NCI-H1048 (cell line): ENCODE results near the gene CBFA2T2.
A peak's percentile ranks its signal among the peaks of the same experiment; 100 is the strongest.
"Not testable (repeated sequence)": the region's sequence is repeated elsewhere in the genome, so short reads cannot be mapped to it uniquely, and the experiment has no call there.

ENCODE experiments used
- DNase-seq: peaks from one replicate; lab custom pipeline; 2025; lab: John Stamatoyannopoulos, UW

CBFA2T2 gene

DNA sequence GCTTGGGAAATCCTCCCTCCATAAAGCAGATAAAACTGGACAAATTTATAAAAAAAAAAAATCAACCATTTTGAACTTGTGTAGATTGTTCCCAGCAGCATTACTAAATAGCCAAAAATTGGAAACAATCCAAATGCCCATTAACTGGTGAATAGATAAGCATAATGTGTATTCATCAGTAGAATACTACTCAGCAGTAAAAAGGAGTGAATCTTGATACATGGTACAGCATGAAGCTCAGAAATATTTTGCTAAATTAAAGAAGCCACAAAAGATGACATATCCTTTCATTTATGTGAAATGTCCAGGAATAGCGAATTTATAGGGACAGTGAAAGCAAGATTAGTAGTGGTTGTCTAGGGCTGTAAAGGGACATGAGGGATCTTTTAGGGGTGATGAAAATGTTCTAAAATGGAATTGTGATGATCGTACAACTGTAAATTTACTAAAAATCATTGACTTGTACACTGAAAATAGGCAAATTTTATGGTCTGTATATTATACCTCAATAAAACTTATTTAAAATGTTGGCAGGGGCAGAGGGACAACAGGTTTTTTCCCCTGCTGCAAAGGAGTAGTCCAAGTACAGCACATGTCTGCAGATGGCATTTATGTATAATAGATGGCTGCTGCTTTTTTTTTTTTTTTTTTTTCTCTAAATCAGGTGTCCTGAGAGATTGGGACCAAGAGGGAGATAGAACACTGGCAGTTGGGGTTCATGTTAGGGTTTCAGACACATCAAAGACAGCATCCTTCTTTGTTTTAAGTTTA, 59.5 kb downstream of the CBFA2T2 start:
- DNase-seq = no peak

GRCh38 chr20:33551778-33552177, 61.9 kb downstream of the CBFA2T2 start:
- DNase-seq = no peak

GRCh38 chr20:33552519-33552918, 62.6 kb downstream of the CBFA2T2 start:
- no peak for DNase-seq

DNA sequence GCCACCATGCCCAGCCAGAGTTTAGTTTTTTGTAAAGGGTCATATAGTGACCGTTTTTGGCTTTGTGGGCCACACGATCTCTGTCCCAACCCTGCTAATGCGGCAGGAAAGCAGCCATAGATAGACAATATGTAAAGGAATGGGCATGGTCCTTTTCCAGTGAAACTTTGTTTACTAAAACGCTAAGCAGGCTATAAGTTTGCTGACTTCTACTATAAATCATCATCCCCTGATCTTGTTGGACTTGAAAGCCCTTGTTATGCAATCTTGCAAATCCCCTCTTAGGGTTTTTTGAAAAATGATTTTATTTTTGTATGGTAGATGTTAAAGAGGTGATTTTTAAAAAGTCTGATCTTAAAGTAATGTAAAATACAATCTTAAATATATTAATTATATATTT, 63.6 kb downstream of the CBFA2T2 start:
- DNase-seq = no peak

- peak; percentile 84 for DNase-seq
Observed at GRCh38 chr20:33554914-33555420, 65.1 kb downstream of the CBFA2T2 start.

GRCh38 chr20:33555755-33556154, 65.9 kb downstream of the CBFA2T2 start:
- no peak for DNase-seq

DNA sequence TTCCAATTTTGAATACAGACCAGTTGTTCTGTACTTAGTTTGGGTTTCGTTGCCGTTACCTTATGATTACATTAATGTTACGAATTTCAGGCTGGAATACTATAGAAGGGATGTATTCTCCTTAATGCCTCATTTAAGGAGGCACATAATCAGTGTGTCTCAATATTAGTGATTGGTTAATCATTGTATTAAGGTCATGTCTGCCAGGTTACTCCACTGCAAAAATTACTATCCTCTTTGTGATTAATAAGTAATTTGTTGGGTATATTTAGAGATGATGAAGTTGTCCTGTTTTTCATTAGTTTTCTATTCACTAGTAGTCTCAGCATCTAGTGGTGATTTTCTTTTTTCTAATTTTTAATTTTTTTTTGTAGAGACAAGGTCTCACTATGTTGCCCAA, 66.3 kb downstream of the CBFA2T2 start:
- no peak for DNase-seq

DNA sequence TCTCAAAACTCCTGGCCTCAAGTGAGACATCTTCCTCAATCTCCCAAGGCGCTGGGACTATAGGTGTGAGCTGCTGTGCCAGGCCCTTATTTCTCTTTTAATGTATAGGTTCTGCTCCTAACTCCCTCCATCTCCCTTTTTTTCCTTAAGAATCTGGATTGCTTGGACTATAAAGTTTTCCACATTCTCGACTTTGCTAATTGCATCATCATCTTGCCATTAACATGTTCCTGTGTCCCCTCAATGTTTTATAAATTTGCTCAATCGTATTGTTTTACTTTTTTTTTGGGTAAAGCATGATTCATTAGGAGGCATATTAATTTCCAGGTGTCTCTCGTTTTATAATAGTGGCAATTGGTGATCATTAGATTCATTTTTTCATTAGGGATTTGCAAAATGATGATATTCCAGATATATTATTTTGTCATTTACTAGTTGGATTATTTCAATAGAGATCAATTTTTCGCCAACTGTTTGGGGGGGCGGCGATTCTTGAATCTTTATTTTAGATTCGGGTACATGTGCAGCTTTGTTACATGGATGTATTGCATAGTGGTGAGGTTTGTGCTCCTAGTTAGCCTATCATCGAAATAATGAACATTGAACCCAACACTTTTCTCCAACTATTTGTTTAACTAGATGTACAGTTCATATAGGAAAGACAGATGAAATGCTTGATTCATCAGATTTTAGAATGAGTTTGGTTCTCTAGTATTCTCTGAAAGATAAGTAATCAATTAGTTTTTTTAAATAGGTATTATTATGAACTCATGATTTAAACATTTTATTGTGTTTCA, 68.7 kb downstream of the CBFA2T2 start:
- no peak for DNase-seq

DNA sequence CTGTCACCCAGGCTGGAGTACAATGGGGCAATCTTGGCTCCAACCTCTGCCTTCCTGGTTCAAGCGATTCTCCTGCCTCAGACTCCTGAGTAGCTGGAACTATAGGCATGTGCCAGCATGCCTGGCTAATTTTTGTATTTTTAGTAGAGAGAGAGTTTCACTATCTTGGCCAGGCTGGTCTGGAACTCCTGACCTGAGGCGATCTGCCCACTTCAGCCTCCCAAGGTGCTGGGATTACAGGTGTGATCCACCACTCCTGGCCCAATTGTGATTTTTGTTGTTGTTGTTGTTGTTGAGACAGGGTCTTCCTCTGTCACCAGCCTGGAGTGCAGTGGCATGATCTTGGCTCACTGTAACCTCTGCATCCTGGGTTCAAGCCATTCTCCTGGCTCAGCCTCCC, 69.3 kb downstream of the CBFA2T2 start:
- DNase-seq = no peak

DNA sequence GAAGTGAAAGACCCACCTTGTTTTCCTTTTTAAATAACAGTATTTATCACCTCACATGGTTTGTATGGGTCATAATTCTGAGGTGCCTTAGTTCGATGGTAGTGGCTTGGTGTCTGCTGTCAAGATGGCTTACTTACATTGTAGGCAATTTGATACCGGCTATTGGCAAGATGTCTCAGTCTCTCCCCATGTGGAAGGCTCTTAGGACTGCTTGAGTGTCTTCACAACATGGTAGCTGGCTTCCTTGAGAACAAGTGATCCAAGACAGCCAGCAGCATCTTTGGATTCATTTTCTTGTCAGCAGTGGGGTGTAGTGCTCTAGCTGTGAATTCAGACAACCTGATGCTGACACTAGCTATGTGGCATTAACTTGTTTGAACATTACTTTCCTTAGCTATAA, 70.1 kb downstream of the CBFA2T2 start:
- DNase-seq = no peak

DNA sequence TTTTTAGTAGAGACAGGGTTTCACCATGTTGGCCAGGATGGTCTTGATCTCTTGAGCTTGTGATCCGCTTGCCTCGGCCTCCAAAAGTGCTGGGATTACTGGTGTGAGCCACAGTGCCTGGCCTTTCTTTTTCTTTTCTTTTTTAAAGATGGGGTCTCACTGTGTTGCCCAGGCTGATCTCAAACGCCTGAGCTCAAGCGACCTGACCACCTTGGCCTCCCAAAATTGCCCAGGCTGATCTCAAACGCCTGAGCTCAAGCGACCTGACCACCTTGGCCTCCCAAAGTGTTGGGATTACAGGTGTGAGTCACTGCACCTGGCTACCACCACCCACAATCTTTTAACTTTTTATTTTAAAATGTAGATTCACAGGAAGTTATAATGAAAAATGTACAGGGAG, 71.2 kb downstream of the CBFA2T2 start:
- DNase-seq = not testable (repeated sequence)

- peak; percentile 91 for DNase-seq
Observed at GRCh38 chr20:33561692-33562601, 72.1 kb downstream of the CBFA2T2 start.

DNA sequence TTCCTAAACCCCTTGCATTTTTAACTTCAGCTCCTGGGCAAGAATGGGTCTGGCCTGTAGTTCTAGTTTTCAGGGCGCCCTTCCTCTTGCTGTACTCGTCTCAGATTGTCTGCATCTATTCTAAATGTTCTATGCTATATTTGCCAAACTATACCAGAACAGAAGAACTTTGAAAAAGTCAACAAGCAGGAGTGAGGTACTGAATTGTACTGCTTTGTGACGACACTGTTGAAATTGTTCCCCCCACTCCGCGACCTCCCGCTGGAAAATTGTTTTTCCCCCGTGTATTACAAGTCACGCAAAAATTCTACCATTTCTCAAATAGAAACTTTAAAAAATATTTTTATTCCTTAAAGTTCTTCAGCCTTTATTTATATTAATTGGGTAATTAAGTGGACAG, 73.9 kb downstream of the CBFA2T2 start:
- DNase-seq = no peak

GRCh38 chr20:33566781-33567603, 77.1 kb downstream of the CBFA2T2 start:
- no peak for DNase-seq

- DNase-seq = no peak
Observed at GRCh38 chr20:33567949-33568348, 78.1 kb downstream of the CBFA2T2 start.

DNA sequence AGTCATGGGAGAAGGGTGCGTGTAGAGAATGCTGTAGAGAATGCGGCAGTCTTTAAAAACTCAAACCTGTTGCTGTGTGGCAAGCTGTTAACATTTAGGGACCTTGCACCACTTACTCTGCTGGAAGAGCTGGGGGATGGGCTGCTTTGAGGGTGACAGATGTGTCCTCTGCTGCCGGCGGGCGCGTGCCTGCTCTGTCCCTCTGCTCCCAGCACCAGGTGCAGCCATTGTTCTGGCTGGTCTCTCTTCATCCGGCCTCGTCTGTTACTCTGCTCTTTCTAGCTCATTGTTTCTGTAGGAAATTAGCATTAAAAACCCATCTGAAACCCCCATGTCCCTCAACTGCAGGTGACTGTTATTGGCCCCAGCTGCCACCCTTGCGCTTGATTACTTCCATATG, 78.5 kb downstream of the CBFA2T2 start:
- DNase-seq = no peak

DNA sequence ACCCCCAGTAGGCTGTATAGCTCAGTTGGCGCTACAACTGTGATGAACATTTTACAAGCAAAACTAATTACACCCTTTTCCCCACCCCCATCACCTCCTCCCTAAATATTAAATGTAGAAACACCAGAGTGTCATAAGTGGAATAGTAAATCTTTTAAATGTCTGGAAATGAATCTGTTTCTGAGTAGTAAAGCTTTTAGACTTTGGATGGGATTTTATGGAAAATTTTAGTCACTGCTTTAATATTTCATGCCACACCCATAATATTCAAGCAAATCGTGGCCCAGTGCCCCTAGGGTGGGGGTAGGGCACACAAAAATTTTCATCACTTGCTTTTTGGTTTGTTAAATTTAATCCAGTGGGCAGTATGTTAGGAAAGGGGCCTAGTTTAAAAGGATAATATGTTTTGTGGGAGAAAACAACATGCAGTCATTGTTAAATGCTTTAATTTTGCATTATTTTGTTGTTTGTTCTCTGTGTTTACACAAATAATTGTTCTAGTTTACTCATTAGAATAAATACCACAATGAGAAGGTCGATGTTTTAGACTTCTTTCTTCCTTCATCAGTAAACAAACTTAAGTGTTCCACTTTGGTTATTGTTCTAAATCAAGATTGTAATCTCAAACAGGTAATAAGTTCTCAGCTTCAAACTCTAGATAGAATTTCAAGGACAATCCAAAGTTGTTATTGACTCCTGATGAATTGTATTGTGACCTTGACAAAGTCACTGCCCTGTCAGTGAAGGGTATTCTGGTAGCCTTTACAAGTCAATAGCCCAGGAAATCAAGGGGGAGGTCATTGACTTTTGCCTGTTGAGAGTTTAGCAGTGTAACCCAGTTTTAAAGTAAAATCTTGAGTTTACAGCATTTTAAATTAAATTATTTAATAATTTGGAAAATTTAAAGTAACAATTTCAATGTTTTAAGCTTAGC, 79.2 kb downstream of the CBFA2T2 start:
- DNase-seq = no peak

GRCh38 chr20:33569802-33570391, 80.0 kb downstream of the CBFA2T2 start:
- DNase-seq = no peak

DNA sequence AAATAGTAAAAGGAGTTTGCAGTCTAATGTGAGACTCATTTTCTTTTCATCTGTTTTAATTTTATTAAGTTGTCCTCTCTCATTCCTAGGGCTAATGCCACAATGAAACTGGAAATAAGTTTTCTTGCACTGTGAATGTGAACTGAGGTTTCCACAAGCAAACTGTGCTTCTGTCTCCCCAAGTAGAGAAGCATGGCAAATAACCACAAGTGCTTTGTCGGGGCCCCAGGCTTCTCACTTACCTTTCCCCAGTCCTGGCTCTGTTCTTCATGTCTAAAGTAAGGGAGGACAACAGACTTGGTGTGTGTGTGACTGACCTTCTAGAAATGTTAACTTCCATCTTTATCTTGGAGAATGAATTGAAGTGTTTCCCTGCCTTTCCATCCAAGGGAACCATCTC, 80.8 kb downstream of the CBFA2T2 start:
- DNase-seq = no peak

DNA sequence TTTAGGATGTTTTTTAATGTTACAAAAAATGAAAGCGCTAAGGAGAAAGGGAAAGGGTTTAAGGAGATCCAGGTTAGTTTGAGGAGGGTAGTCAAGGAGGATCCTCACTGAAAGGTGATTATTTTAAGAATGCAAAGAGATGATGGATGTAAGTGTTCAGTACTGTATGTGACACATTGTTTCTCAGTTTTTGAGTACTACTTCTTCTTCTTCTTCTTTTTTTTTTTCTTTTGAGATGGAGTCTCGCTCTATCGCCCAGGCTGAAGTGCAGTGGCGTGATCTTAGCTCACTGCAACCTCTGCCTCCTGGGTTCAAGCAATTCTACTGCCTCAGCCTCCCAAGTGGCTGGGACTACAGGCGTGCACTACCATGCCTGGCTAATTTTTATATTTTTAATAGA, 83.4 kb downstream of the CBFA2T2 start:
- DNase-seq = not testable (repeated sequence)
